NCI-H1092 treated with DMSO at 0.1 percent for 48 hours (cell line): ENCODE measurements around the gene RILPL2.
"Not testable (repeated sequence)": the region's sequence is repeated elsewhere in the genome, so short reads cannot be mapped to it uniquely, and the experiment has no call there.

Experiments
- DNase-seq: peaks from one replicate; lab custom pipeline; 2025; lab: John Stamatoyannopoulos, UW

Gene RILPL2

GRCh38 chr12:123449856-123450255 is 13.4 kb upstream of the RILPL2 start:
- DNase-seq: no peak

- DNase-seq: no peak
Measured at GRCh38 chr12:123449249-123449733, 12.8 kb upstream of the RILPL2 start.

- DNase-seq: no peak
Measured at GRCh38 chr12:123446333-123446713, 9.8 kb upstream of the RILPL2 start.

- DNase-seq: no peak
Measured at GRCh38 chr12:123445388-123446332, 9.2 kb upstream of the RILPL2 start.

GRCh38 chr12:123444092-123445026 is 7.9 kb upstream of the RILPL2 start:
- no peak for DNase-seq

- no peak for DNase-seq
Measured at GRCh38 chr12:123442774-123443173, 6.3 kb upstream of the RILPL2 start.

GRCh38 chr12:123441523-123442164 is 5.2 kb upstream of the RILPL2 start:
- no peak for DNase-seq

GRCh38 chr12:123435636-123436016 is 858 bp downstream of the RILPL2 start:
- DNase-seq: no peak

- DNase-seq: no peak
Measured at GRCh38 chr12:123433615-123434014, 2.9 kb downstream of the RILPL2 start.

- not testable (repeated sequence) for DNase-seq
Measured at GRCh38 chr12:123431951-123432817, 4.3 kb downstream of the RILPL2 start.

GRCh38 chr12:123429101-123429500 is 7.4 kb downstream of the RILPL2 start:
- not testable (repeated sequence) for DNase-seq

- no peak for DNase-seq
Measured at GRCh38 chr12:123428591-123428990, 7.9 kb downstream of the RILPL2 start.

GRCh38 chr12:123427036-123427769 is 9.3 kb downstream of the RILPL2 start:
- no peak for DNase-seq

- DNase-seq: no peak
Measured at GRCh38 chr12:123421314-123421713, 15.2 kb downstream of the RILPL2 start.

- DNase-seq: no peak
Measured at GRCh38 chr12:123410041-123410412, 26.5 kb downstream of the RILPL2 start.

GRCh38 chr12:123409284-123410040 is 27.0 kb downstream of the RILPL2 start:
- not testable (repeated sequence) for DNase-seq

GRCh38 chr12:123408619-123409018 is 27.9 kb downstream of the RILPL2 start:
- DNase-seq: not testable (repeated sequence)

GRCh38 chr12:123407934-123408333 is 28.6 kb downstream of the RILPL2 start:
- DNase-seq: not testable (repeated sequence)

GRCh38 chr12:123407269-123407668 is 29.2 kb downstream of the RILPL2 start:
- not testable (repeated sequence) for DNase-seq

- DNase-seq: no peak
Measured at GRCh38 chr12:123404581-123404980, 31.9 kb downstream of the RILPL2 start.
